Activated CD4-positive, alpha-beta T cell treated with anti-CD3 and anti-CD28 coated beads for 36 hours (primary cell): Measurements from ENCODE around the gene UGT1A8. TPM values are rescaled to one million over a fixed set of nuclear protein-coding genes. Genes with fewer than 3 reads are reported as not detected.

Experiments
- ATAC-seq: fragments of 200-7000 bp; cut with Tn5 transposase; one replicate; pipeline ENCODE4 v1.10.0; 2021; ENCODE audit warnings: mild to moderate bottlenecking, moderate library complexity
- CTCF ChIA-PET: fragments of 350-600 bp; sonication (Branson Sonifier 250); formaldehyde crosslinking; loops from one replicate; lab custom pipeline; 2021; ENCODE audit warnings: antibody characterized with exemption; lab: Charles Lee
- POLR2A ChIA-PET: fragments of 350-600 bp; sonication (Branson Sonifier 250); formaldehyde crosslinking; loops from one replicate; lab custom pipeline; 2021; ENCODE audit warnings: antibody characterized with exemption, inconsistent platforms; lab: Charles Lee
- DNase-seq: peaks from one replicate; pipeline ENCODE4 v3.0.0-alpha.2; 2020
- H3K27ac Mint-ChIP-seq: one replicate; pipeline ENCODE4 v1.8.0; 2021; ENCODE audit warnings: mixed read lengths
- H3K27me3 Mint-ChIP-seq: one replicate; pipeline ENCODE4 v1.8.0; 2021; ENCODE audit warnings: mixed read lengths
- H3K36me3 Mint-ChIP-seq: one replicate; pipeline ENCODE4 v1.8.0; 2021; ENCODE audit warnings: low read depth, mixed read lengths
- H3K4me1 Mint-ChIP-seq: one replicate; pipeline ENCODE4 v1.8.0; 2021; ENCODE audit warnings: mixed read lengths
- H3K4me3 Mint-ChIP-seq: one replicate; pipeline ENCODE4 v1.8.0; 2021; ENCODE audit warnings: mild to moderate bottlenecking, moderate library complexity, mixed read lengths
- H3K9me3 Mint-ChIP-seq: one replicate; pipeline ENCODE4 v1.8.0; 2021; ENCODE audit warnings: low read depth, mixed read lengths
- intact Hi-C, 2 experiments: fragments of 100-400 bp; cut with DNase I in 1 of 2; cut with micrococcal nuclease in 1 of 2; formaldehyde crosslinking; loops; one replicate each; pipeline versions ENCODE4 v1.14.2 to v1.15.1; 2022 to 2024; cut with DNase I, micrococcal nuclease
- total RNA-seq, 2 experiments: library from RNA; stranded (reverse); gene quantifications; one replicate each; pipeline ENCODE4 v1.2.3, GENCODE V29; 2021

UGT1A8 gene
- total RNA-seq, 2 experiments from 2014 or later = not detected

- intact Hi-C loops = no loop called here
- CTCF ChIA-PET = no interaction called here
- no peaks in the 10 kb centered on the region for H3K4me1 Mint-ChIP-seq
- POLR2A ChIA-PET = no interaction called here
- DNase-seq (no peak), ATAC-seq (no peak)
- H3K4me3 Mint-ChIP-seq = no peak within 1 kb of the TSS
- H3K27ac Mint-ChIP-seq = no peak within 1 kb of the TSS
- H3K36me3 Mint-ChIP-seq = no peaks in the 10 kb centered on the region
- H3K27me3 Mint-ChIP-seq = peaks cover 18% of the 10 kb centered on the region
- peaks cover 6% of the 10 kb centered on the region for H3K9me3 Mint-ChIP-seq
These were observed 54.1 kb downstream of the UGT1A8 start, which contains the start of gene UGT1A9 for GRCh38 chr2:233671290-233672161. TSS of gene UGT1A9 (plus strand) at chr2:233671898. CDS start at chr2:233671935, 37 bp downstream.

- Mint-ChIP-seq H3K36me3 (no peaks in the 10 kb centered on the region), H3K9me3 (peaks cover 6% of the 10 kb centered on the region), H3K27me3 (peaks cover 20% of the 10 kb centered on the region), H3K4me1 (no peaks in the 10 kb centered on the region), H3K27ac (no peak overlapping the region), H3K4me3 (no peak overlapping the region)
- ChIA-PET POLR2A (no interaction called here), CTCF (no interaction called here)
- ATAC-seq (no peak), DNase-seq (no peak)
- intact Hi-C loops = no loop called here
These were observed 55.5 kb downstream of the UGT1A8 start for GRCh38 chr2:233672886-233673285.

DNA sequence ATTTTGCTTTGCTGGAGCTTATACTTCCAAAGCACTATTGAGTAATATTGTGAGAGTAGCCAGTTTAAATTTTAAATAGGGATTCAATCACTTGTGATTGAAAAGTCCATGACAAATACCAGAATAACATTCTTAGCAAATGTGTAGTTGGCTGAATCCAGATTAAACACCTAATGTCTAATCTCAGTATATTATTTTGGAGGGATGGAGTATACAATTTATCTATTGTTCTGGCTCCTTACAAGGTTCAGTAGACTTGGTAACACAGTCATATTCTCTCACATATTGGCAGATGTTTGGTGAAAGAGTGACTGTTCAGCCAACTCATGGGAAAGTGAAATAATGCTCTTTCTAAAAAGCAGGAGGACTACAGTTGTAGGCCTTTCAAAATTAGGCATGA lies 56.5 kb downstream of the UGT1A8 start:
- ATAC-seq = no peak
- ChIA-PET POLR2A (no interaction called here), CTCF (no interaction called here)
- Mint-ChIP-seq H3K4me3 (no peak overlapping the region), H3K9me3 (no peaks in the 10 kb centered on the region), H3K4me1 (no peaks in the 10 kb centered on the region), H3K36me3 (no peaks in the 10 kb centered on the region), H3K27me3 (peaks cover 18% of the 10 kb centered on the region), H3K27ac (no peak overlapping the region)
- no peak for DNase-seq
- intact Hi-C loops = no loop called here

DNA sequence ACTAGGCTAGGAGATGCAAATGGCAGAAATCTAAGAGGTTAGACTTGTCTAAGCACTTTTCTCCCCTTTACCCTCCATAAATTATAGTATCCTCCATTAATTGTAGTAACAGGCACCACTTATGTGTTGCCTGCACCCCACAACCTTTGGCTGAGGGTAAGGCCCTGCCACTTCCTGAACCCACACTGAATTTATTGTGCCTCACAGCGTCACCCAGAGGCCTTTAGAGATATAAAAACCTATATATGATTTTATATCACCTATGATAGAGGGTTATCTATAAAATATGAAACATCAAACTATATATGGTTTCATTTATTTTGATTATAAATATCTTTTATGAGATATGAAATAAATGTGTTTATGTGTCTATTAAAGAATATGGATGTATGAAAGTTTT lies 56.9 kb downstream of the UGT1A8 start:
- intact Hi-C loops = no loop called here
- Mint-ChIP-seq H3K4me1 (no peaks in the 10 kb centered on the region), H3K27me3 (peaks cover 19% of the 10 kb centered on the region), H3K9me3 (no peaks in the 10 kb centered on the region), H3K36me3 (no peaks in the 10 kb centered on the region), H3K27ac (no peak overlapping the region), H3K4me3 (no peak overlapping the region)
- POLR2A ChIA-PET = no interaction called here
- DNase-seq = no peak
- ATAC-seq = no peak
- CTCF ChIA-PET = no interaction called here

GRCh38 chr2:233674995-233675394 lies 57.6 kb downstream of the UGT1A8 start:
- no peak overlapping the region for H3K4me3 Mint-ChIP-seq

GRCh38 chr2:233676046-233676445 lies 58.6 kb downstream of the UGT1A8 start:
- Mint-ChIP-seq H3K27me3 (peaks cover 19% of the 10 kb centered on the region), H3K9me3 (no peaks in the 10 kb centered on the region), H3K27ac (no peak overlapping the region), H3K4me1 (no peaks in the 10 kb centered on the region), H3K36me3 (no peaks in the 10 kb centered on the region), H3K4me3 (no peak overlapping the region)
- DNase-seq (no peak), ATAC-seq (no peak)
- intact Hi-C loops = no loop called here
- ChIA-PET POLR2A (no interaction called here), CTCF (no interaction called here)

More at GRCh38 chr2:233674995-233675394, 57.6 kb downstream of the UGT1A8 start:
- no peak for ATAC-seq
- ChIA-PET POLR2A (no interaction called here), CTCF (no interaction called here)
- Mint-ChIP-seq H3K4me1 (no peaks in the 10 kb centered on the region), H3K36me3 (no peaks in the 10 kb centered on the region), H3K27ac (no peak overlapping the region), H3K9me3 (no peaks in the 10 kb centered on the region), H3K27me3 (peaks cover 22% of the 10 kb centered on the region)
- no peak for DNase-seq
- intact Hi-C loops = no loop called here

DNA sequence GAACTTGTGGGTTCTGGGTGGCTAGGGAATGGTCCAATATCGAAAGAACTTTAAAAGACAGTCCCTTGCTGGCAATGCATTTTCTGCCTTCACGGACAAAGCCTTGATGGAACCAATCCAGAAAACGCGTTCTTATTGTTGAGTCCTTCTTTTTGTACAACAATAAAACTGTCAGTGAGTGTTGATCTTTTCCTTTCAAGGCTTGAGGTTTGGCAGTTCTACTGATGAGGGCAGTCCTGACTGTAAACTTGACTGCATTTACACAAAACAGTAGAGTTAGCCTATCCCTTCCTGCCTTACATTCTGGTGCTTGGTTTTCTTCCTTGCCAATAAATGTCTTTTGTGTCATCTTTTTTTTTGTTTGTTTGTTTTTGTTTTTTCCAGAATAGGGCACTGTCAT lies 61.8 kb downstream of the UGT1A8 start:
- intact Hi-C loops = no loop called here
- DNase-seq = no peak
- ChIA-PET POLR2A (no interaction called here), CTCF (no interaction called here)
- Mint-ChIP-seq H3K4me3 (no peak overlapping the region), H3K4me1 (no peaks in the 10 kb centered on the region), H3K36me3 (no peaks in the 10 kb centered on the region), H3K9me3 (no peaks in the 10 kb centered on the region), H3K27ac (no peak overlapping the region), H3K27me3 (peaks cover 12% of the 10 kb centered on the region)
- ATAC-seq = no peak

DNA sequence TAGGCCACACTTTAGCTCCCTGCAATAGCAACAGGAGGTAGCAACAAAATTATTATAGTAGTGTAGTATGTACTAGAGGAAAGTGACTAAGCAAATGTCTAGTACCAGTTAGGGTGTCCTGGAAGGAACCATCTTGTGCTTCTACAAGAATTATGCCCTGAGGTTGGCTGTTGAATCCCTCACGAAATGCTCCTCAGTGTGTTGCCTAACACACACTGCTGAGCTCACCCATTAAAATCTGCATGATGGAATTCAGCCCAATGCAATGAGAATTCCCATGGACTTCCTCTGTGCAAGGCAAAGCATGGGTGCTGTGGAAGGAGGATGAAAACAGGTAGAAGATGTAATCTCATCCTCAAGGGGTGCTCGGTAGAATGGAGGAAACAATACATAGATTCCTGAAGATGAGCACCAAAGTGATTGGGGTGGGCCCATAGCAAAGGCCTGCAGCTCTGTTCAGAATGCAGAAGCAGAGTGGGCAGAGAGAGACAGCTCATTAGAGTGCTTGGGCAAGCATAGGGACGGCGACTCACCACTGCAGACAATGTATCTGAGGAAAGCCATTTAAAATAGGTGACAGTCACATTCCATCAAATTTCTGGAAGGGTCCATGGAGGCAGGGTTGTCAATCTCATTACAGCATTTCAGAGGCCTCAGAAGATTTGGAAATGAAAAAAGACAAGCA lies 63.1 kb downstream of the UGT1A8 start:
- H3K27ac Mint-ChIP-seq = no peak overlapping the region
- CTCF ChIA-PET = no interaction called here

DNA sequence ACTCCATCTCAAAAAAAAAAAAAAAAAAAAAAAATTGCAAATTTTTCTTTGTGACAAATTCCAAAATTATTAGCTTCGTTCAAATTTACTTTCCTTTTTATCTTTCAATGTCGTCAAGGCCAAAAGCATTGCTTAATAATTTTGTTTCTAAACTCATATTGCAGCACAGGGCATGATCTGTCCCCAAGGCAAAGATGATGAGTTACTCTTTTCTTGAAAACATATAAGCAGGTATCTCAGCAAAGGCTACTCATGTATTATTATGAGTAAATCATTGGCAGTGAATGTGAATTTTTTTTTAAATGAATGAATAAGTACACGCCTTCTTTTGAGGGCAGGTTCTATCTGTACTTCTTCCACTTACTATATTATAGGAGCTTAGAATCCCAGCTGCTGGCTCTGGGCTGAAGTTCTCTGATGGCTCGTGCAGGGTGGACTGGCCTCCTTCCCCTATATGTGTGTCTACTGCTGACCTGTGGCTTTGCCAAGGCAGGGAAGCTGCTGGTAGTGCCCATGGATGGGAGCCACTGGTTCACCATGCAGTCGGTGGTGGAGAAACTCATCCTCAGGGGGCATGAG lies 64.2 kb downstream of the UGT1A8 start, which contains the start of gene UGT1A7:
Gene UGT1A7, plus strand, starts transcription at position 381 of the 579 bp plus-strand sequence. Its CDS starts 37 bp downstream, at position 418.
- no peak within 1 kb of the TSS for H3K4me3 Mint-ChIP-seq
- H3K27me3 Mint-ChIP-seq = peaks cover 11% of the 10 kb centered on the region
- no peaks in the 10 kb centered on the region for H3K36me3 Mint-ChIP-seq
- DNase-seq (no peak), ATAC-seq (no peak)
- H3K4me1 Mint-ChIP-seq = no peaks in the 10 kb centered on the region
- intact Hi-C loops = no loop called here
- H3K9me3 Mint-ChIP-seq = no peaks in the 10 kb centered on the region
- H3K27ac Mint-ChIP-seq = no peak within 1 kb of the TSS
- ChIA-PET CTCF (no interaction called here), POLR2A (no interaction called here)

More for the DNA sequence above, 63.1 kb downstream of the UGT1A8 start:
- peaks cover 12% of the 10 kb centered on the region for H3K27me3 Mint-ChIP-seq
- DNase-seq = no peak
- ATAC-seq = no peak
- H3K4me3 Mint-ChIP-seq = no peak overlapping the region
- intact Hi-C loops = no loop called here
- POLR2A ChIA-PET = no interaction called here
- H3K4me1 Mint-ChIP-seq = no peaks in the 10 kb centered on the region
- H3K36me3 Mint-ChIP-seq = no peaks in the 10 kb centered on the region
- H3K9me3 Mint-ChIP-seq = no peaks in the 10 kb centered on the region

DNA sequence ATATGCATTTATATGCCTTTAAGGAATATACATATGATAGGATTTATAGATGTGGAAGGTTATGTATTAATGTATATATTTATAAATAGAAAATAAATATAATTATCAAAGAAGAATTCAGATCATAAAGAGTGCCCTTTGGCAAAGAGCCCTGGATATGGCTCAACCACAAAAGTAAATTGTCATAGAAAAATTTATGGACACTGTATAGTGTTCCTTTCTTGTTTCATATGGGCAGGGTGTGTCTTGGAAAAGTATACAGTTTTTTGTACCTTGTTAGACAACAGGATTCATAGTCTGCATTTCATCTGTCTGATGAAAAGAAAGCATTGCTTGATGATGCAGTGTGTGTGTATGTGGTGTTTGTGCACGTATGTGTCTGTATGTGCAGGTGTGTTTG lies 67.2 kb downstream of the UGT1A8 start:
- no peaks in the 10 kb centered on the region for H3K36me3 Mint-ChIP-seq
- POLR2A ChIA-PET = no interaction called here
- H3K9me3 Mint-ChIP-seq = no peaks in the 10 kb centered on the region
- no peaks in the 10 kb centered on the region for H3K4me1 Mint-ChIP-seq
- intact Hi-C loops = no loop called here
- H3K27me3 Mint-ChIP-seq = peaks cover 7% of the 10 kb centered on the region
- ATAC-seq = no peak
- no peak for DNase-seq
- H3K4me3 Mint-ChIP-seq = no peak overlapping the region
- no peak overlapping the region for H3K27ac Mint-ChIP-seq
- CTCF ChIA-PET = interaction anchor here (0.7 kb wide), 1 partner anchor 25 kb away, joined by 3 read pairs; no protein-coding TSS in a partner anchor

DNA sequence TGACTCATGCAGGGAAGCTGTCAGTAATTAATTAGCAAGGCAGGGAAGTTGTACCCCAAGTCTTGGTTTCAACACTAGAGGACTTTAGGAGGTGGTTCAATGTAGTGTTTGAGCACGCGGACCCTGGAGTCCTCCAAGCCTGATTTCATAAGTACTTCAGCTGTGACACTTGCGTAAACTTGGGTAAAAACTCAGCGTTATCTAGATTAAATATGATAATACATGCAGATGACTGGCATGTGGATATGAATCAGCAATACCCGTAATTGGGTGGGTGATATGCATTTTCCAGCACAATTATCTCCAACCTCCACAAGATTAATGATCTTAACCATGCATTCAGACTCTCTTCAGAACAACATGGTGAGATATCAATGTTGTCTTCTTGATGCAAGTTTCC lies 69.5 kb downstream of the UGT1A8 start:
- Mint-ChIP-seq H3K4me1 (no peaks in the 10 kb centered on the region), H3K27ac (no peak overlapping the region), H3K4me3 (no peak overlapping the region), H3K27me3 (peaks cover 4% of the 10 kb centered on the region), H3K9me3 (no peaks in the 10 kb centered on the region), H3K36me3 (no peaks in the 10 kb centered on the region)
- POLR2A ChIA-PET = no interaction called here
- ATAC-seq = no peak
- intact Hi-C loops = no loop called here
- no peak for DNase-seq
- CTCF ChIA-PET = interaction anchor here (0.6 kb wide), 1 partner anchor 615 kb away, joined by 3 read pairs; no protein-coding TSS in a partner anchor
